ENCODE measurements around the gene LZTR1. TPM values are rescaled to one million over a fixed set of nuclear protein-coding genes. Genes with fewer than 3 reads are reported as not detected.

The LZTR1 gene
- total and polyA plus RNA-seq, 2 of the 4 experiments (the other 2 are of a cell fraction), result 22.8 to 41.3 TPM

GRCh38 chr22:20951932-20952380 lies 30.1 kb upstream of the LZTR1 start:
- H2BK20ac ChIP-seq (ENCODE audit: low read depth, low read length), result no peak overlapping the region
- ChIA-PET CTCF (no interaction called here), POLR2A (ENCODE audit: unreplicated experiment) (no interaction called here)
- no peak overlapping the region for H4K91ac ChIP-seq (ENCODE audit: insufficient read depth, low read depth, low read length)
- no peak overlapping the region for H3K4me3 ChIP-seq (ENCODE audit: insufficient read depth, low read depth, low read length)
- peaks cover 27% of the 10 kb centered on the region for H3K9me1 ChIP-seq (ENCODE audit: insufficient read depth, low read length)
- no peak overlapping the region for H3K9ac ChIP-seq (ENCODE audit: low read depth, low read length)
- H2AFZ ChIP-seq (replicated peaks; ENCODE audit: low read length, poor library complexity), result no peak overlapping the region
- no peak overlapping the region for H4K8ac ChIP-seq (ENCODE audit: low read depth in 2 of 2, low read length in 2 of 2)
- no TSS peak for BruUV-seq (replicated peaks)
- TF ChIP-seq ELK1 (IDR thresholded peaks at IDR 0.05; ENCODE audit: borderline replicate concordance, low read depth, low read length) (no peak), SMC3 (IDR thresholded peaks at IDR 0.05; ENCODE audit: low read depth, low read length) (no peak), FOS (IDR thresholded peaks at IDR 0.05; ENCODE audit: low read depth, low read length) (no peak), CHD1 (IDR thresholded peaks at IDR 0.05; ENCODE audit: low read depth, low read length) (no peak), POLR2A (IDR thresholded peaks at IDR 0.05; ENCODE audit: low read depth, low read length) (no peak), NFE2L2 (IDR thresholded peaks at IDR 0.05; ENCODE audit: low read depth, low read length) (no peak), RFX5 (IDR thresholded peaks at IDR 0.05; ENCODE audit: low read depth, low read length) (no peak), MAFK (IDR thresholded peaks at IDR 0.05; ENCODE audit: low read depth, low read length) (no peak), BHLHE40 (IDR thresholded peaks at IDR 0.05; ENCODE audit: low read depth, low read length) (no peak), RAD21 (IDR thresholded peaks at IDR 0.05; ENCODE audit: low read length) (no peak), CEBPB (IDR thresholded peaks at IDR 0.05; ENCODE audit: low read depth, low read length) (no peak), RCOR1 (IDR thresholded peaks at IDR 0.05; ENCODE audit: insufficient replicate concordance, low read length) (no peak), USF2 (IDR thresholded peaks at IDR 0.05; ENCODE audit: low read depth, low read length) (no peak), CTCF (conservative IDR thresholded peaks at IDR 0.05; ENCODE audit: low read depth, low read length) (no peak), MXI1 (IDR thresholded peaks at IDR 0.05; ENCODE audit: borderline replicate concordance, low read depth, low read length) (no peak), MAZ (IDR thresholded peaks at IDR 0.05; ENCODE audit: borderline replicate concordance, low read depth, low read length) (no peak)
- peaks cover 75% of the 10 kb centered on the region for H4K20me1 ChIP-seq (ENCODE audit: insufficient read depth, low read length)
- H3K27ac ChIP-seq (ENCODE audit: insufficient read depth, low read length), result no peak overlapping the region
- H3K23ac ChIP-seq (ENCODE audit: low read depth, low read length), result no peak overlapping the region
- H3K18ac ChIP-seq (ENCODE audit: low read depth, low read length), result no peak overlapping the region
- no peak overlapping the region for H4K5ac ChIP-seq (ENCODE audit: low read depth, low read length)
- H2BK15ac ChIP-seq (ENCODE audit: low read depth, low read length), result no peak overlapping the region
- H2BK5ac ChIP-seq (ENCODE audit: low read depth, low read length, poor library complexity, severe bottlenecking), result no peak overlapping the region
- H3K9me3 ChIP-seq (ENCODE audit: control insufficient read depth, insufficient read depth, low read length), result no peaks in the 10 kb centered on the region
- no peak overlapping the region for H2BK120ac ChIP-seq (ENCODE audit: low read depth, low read length)
- H2AK9ac ChIP-seq (replicated peaks; ENCODE audit: low read depth, low read length, poor library complexity), result no peak overlapping the region
- H3K27me3 ChIP-seq (ENCODE audit: control insufficient read depth, insufficient read depth, low read length), result no peaks in the 10 kb centered on the region
- H3K79me1 ChIP-seq (ENCODE audit: low read depth in 1 of 2, low read length in 2 of 2), result peaks cover 29 to 90% of the 10 kb centered on the region in 2 experiments
- no peak overlapping the region for H3K4me2 ChIP-seq (ENCODE audit: low read depth, low read length)
- intact Hi-C loops (cut with micrococcal nuclease) (loop anchor here (10.0 kb wide), 2 partner anchors 67 to 147 kb away; no protein-coding TSS in a partner anchor), in situ Hi-C loops (cut with MboI; ENCODE audit: low sequenced_read_pairs) (no loop called here), dilution Hi-C loops (cut with HindIII; ENCODE audit: low sequenced_read_pairs, unreplicated experiment) (no loop called here)
- H2AK5ac ChIP-seq (ENCODE audit: low read depth, low read length), result no peak overlapping the region
- WGBS, 2 experiments (ENCODE audit: extremely low coverage in 2 of 2, insufficient read length in 1 of 2), result 80% methylated on average over 1 of the region's 8 CpGs; no CpG with 5 or more reads in 1 of the 2 experiments
- DNase-seq (no peak), ATAC-seq (ENCODE audit: low read depth) (no peak)
- H3K36me3 ChIP-seq (ENCODE audit: control insufficient read depth, insufficient read depth, low read length), result peaks cover 39% of the 10 kb centered on the region
- H3K56ac ChIP-seq (ENCODE audit: extremely low read depth, insufficient read depth, low read length), result no peak overlapping the region
- H3K4me1 ChIP-seq (ENCODE audit: control insufficient read depth, insufficient read depth, low read length), result no peaks in the 10 kb centered on the region; the same call in 1 of the 2 replicates
- H3K14ac ChIP-seq (replicated peaks; ENCODE audit: low read depth, low read length), result no peak overlapping the region
- H3K4ac ChIP-seq (ENCODE audit: low read depth, low read length), result no peak overlapping the region
